ENCODE results near the gene WAC.

Gene WAC

GRCh38 chr10:28669227-28670173 is 136.6 kb downstream of the WAC start:
- no peak for DNase-seq (ENCODE audit: low spot score)

All from CD4-positive, alpha-beta T cell treated with Interleukin-15 for 4 hours (primary cell).